GM18505 (cell line): ENCODE results near the gene C3orf62.

Experiments used
- ATAC-seq: cut with Tn5 transposase; IDR thresholded peaks from one replicate; pipeline ENCODE4 v1.9.1; 2021; ENCODE audit not compliant: unreplicated experiment
- POLR2A ChIP-seq: IDR thresholded peaks from 4 replicates; pipeline ENCODE4 v1.6.1; 2011; ENCODE audit warnings: borderline replicate concordance; ENCODE audit not compliant: insufficient read depth, insufficient read length; ENCODE audit errors: extremely low read depth

C3orf62 gene

DNA sequence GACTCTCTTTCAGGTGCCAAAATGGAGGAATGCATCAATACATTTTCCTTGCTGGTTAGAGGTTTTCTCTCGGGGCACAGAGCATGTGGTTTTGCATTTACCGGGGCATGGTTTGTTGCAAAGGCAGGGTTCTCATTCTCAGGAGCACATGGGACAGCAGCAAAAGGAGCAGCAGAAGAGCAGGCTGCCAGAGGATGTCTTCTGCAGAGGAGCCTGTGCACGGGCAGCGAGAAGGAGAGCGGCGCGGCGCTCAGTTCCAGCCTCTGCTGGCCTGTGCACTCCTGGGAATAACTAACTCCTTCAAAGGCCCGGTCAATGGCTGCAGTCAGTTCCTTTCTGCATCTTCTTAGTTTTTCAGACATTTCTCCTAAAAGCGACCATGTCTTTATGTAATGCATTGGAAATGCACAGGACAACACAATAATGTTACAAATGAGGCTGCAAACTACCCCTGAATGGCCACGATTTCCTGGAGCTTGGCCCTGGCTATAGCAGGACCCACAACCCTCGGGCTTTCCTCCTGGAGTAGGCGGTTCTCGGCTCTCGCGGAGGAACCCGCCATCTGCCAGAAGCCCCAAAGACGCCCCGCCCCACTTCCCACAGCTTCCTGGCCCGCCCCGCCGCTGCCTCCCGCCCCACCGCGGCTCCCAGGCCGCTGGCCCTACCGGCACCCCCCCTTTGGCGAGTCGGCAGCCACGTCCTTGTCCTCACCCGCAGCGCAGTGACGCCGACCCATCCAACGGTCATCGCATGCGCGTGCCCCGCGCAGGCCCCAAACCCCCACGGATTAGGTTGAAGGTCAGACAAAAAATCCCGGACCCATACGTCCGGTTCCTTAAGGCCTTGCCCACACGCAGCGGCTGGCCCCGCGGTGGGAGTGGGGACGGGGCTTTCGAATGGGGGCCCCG lies at the start of gene C3orf62:
TSS of gene C3orf62 (minus strand) at position 758 of the 908 bp plus-strand sequence. CDS start at position 398, 360 bp downstream.
- TF ChIP-seq POLR2A: peak; percentile 57
- ATAC-seq: no peak

DNA sequence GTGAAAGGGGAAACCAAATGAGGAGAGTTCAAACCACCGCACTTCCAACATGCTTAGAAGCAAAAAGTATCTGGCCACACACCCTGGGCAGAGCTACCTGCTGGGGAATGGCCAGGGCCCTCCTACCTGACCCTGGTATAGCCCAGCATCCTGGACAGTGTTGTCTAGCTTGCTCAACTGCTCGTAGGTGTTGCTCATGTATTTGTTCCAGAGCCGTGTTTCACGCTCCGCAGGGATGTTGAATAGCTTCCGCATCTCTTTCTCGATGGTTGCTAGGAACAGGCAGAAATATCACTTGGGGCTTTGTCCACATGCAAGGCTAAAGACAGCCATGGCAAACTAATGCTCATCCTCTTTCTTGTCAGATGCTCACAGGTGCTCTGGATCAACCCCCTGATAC lies 47.7 kb upstream of the C3orf62 start:
- ATAC-seq: no peak
- TF ChIP-seq POLR2A: no peak

DNA sequence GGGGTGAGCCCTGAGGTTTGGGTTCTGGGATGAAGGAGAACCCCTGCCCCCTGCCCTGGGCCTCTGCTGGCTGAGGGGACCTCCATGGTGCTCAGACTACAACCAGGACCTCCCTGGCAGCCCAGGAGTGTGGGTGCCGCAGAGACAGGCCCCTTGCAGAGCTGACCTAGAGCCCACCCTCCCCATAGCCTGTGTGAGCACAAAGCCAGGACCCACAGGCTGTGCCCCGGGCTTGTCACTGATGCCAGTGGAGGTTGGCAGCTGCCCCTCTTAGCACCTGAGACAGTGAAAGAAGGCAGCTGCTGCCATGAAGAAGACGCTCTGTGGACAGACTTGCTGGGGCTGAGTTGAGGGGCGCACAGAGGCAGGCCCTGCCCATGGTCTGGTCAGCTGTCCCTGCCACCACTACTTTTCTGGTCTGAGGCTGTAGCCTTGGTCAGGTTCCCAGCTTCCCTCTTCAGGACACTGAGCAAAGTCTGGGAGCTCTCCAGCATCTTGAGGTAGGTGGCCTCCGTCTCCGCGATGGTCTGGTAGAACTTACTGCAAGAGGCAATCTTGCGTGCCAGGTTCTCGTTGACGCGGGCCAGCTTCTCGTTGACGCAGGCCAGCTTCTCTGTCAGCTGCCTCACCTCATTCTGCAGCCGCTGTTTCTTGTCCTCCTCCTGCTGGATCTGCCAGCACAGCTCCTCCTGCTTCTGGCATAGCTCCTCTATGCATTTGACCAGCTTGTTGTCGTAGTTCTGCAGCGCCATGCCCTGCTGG lies 39.8 kb upstream of the C3orf62 start:
- no peak for ATAC-seq
- TF ChIP-seq POLR2A: no peak

DNA sequence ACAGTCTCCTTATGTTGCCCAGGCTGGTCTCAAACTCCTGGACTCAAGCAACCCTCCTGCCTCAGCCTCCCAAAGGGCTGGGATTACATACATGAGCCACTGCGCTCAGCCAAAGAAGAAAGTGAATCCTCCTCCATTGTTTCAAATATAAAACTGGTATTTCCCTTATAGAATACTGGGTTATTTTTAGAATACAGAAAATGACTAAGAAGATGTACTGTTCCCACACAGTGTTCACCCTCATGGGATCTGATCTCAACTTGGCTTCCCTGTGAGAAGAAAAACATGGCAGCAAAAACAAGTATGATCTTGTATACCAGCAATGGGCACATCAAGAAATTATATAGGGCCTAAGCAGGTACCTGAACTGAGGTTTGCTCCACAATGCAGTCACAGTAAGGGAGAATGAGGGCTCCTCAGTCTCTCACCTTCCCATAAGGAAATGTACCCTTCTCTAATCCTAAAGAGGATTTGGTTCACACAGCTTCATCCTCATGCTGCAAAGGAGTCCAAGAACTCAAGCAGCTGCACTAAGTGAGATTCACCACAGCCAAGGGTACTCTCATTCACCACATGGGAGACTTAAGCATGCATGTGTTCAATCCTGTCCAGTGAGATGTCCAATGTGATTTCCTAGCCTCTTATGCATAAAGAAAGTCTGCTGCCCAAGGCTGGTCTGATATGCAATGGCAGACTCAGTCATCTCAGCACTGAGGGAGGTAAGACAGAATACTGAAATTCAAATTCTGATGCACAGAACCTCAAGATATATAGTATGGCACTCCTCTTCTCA lies 37.1 kb upstream of the C3orf62 start:
- ATAC-seq: no peak
- no peak for TF ChIP-seq POLR2A

DNA sequence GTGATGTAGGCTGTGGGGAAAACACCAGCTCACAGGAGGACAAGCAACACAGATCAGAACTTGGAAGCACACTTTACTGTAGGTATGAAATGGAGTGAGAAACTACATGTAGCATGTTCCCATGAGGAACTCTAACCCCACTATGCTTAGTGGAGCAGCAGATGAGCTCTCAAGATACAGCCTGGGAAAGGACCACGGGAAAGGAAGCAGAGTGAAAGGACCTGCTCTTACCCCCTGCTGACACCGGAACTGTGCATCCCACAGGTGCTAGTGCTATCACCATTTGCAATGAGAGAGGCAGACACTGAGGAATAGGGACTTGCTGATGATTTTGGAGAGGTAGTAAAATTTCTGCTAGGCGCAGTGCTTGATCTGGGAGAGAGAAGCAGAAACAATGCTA lies 34.3 kb upstream of the C3orf62 start:
- ATAC-seq: no peak
- no peak for TF ChIP-seq POLR2A

DNA sequence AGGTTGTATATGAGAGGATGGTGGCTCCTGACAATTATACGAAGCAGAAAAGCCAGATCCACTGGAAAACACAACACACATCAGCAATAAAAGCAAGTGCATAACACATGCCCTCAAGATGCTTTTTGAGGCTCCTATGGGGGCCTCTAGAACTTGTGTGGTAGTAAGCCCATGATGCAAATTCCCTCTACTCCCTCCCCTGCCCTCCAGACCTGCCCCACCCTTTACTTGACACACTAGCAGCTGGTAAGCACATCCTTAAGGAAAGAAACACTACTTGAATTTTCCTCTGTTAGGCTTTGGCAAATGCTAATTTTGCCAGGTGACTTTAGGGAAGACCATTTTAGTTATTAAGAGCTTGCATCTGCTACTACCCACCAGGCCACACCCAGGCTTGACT lies 33.6 kb upstream of the C3orf62 start:
- ATAC-seq: no peak
- TF ChIP-seq POLR2A: no peak

DNA sequence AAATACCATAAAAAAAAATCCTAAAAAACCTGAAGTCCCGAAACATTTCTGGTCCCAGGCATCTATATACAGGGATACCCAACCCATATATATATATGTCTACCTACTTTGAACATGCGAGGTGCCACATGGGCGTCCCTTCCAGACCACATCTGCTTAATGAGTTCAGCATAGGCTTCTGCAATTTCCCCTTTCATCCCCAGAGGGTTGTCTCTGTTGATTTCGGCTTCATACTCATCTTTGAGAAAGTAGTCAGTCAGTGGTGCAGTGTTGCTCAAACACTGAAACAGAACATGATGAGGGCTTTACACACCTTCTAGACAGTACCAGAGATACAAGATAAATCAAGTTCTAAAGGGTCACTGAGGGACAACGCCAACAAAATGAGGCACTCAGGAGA lies 28.6 kb upstream of the C3orf62 start:
- no peak for ATAC-seq
- TF ChIP-seq POLR2A: no peak

DNA sequence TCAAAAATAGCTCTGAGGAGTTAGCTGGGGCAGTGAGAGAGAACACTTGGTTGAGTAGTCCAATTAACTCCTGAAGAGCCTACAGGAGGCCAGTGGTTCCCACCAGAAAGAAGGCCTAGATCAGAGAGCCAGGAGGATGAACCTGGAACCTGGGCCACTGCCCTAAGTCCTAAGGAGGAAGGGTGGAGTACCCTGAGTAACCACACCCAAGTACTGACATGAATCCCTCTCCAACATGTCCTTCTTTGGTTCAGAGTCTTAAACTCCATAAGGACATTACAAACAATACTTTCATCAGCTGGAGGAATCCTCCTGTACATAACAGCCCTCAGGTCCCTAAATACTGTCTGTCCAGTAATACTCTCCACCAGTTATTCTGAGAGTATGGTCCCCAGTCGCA lies 25.6 kb upstream of the C3orf62 start:
- no peak for TF ChIP-seq POLR2A
- ATAC-seq: no peak

DNA sequence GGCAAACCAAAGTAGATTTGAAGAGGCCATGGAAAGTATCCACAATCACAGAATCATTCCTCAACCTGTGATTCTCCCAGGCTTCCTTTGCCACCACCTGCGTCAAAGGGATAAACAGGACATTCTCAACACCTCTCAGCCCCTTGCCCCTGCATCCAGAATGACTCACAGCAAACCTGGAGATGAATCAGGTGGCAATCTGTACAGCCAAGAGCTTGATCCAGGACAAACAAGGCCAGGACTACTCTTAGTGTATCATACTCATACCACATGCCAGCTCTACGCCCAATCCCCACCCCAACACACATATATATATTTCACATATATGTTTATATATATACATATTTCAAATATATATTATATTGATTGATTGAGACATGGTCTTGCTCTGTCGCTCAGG lies 23.6 kb upstream of the C3orf62 start:
- ATAC-seq: no peak
- TF ChIP-seq POLR2A: no peak

DNA sequence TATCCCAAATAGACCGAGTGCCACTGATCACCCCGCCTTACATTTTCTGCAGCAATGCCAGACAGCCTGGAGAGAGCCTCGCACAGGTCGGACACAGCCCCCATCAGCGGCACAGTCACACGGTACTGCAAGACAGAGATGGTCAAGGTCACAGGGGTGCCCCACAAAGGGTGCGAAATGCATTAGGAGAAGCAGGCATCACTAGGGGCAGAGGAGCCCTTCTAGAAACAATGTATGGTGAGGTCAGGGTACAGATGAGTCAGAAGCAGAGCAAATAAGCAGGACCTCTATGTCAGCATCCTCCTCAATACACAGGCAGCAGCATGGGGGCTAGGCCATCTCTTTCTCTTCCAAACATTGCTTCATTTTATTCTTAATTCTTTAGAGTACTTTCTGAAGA lies 21.5 kb upstream of the C3orf62 start:
- ATAC-seq: no peak
- TF ChIP-seq POLR2A: no peak

DNA sequence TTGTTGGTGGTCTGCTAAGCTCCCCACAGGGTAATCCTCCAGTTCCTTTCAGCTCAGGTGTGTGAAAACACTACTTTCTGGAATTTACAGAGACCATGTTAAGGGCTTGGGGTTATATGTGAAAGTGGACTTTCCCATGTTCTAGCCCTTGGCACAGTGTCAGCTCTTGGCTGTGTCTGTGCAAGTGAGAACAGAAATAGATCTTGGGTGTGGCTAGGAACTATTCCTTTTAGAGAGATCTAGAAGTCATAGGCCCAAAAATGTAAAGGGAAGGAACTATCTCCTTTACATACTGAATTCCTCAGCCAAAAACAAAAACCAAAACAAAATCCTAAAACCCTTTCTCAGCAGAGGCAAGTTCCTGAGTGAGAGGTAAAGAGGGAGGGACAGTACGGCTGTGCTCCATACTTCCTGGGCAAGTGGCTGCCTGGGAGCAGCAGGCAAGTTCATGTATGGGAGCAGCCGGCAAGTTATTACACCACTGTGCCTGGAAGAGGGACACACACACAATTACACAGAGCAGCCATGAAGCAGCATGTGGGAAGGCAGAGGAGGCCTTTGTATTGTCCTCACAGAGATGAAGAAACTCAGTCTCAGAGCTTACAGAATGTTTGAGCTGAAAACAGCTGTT lies 19.9 kb upstream of the C3orf62 start:
- ATAC-seq: no peak
- no peak for TF ChIP-seq POLR2A

DNA sequence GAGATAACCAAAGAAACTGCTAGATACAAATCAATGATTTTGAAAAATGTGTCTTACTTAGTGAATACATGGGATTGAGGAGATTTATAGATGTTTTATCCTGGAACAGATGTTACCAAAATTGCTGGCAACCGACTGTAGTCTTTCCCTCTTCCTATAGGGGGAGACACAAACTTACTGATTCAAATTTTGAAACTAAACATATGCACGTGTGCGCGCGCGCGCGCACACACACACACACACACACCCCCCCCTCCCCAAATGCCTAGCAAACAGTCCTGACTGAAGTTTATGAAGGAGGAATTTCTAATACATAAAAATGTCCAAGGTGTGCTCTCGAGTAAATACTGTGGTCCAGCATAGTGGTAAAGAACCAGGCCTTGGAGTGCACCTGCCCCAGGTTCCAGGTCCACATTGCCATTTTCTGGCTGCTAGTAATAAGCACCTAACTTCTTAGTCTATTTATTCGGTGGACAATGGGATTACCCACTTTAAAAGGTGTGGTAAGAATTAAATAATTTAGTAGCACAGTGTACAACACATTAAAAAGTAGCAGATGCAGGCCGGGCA lies 18.5 kb upstream of the C3orf62 start:
- ATAC-seq: no peak
- TF ChIP-seq POLR2A: no peak
